Cardiac muscle cell (in vitro differentiated cells and primary cell): Measurements from ENCODE around the gene MGLL. TPM values are rescaled to one million over a fixed set of nuclear protein-coding genes. Genes with fewer than 3 reads are reported as not detected.

Source experiments
- DNase-seq, 2 donors: peaks; one replicate each; pipeline versions ENCODE4 v3.0.0 to v3.0.0-alpha.2; 2010 to 2017; ENCODE audit warnings: low read depth in 1 of 2, low spot score in 1 of 2
- H3K27ac ChIP-seq: fragments of 200-600 bp; sonication (generic); 2 replicates; pipeline ENCODE4 v1.5.1; 2016
- H3K27me3 ChIP-seq: fragments of 200-600 bp; sonication (generic); 2 replicates; pipeline ENCODE4 v1.6.0; 2016; ENCODE audit warnings: control low read depth
- H3K36me3 ChIP-seq: fragments of 200-600 bp; sonication (generic); 2 replicates; pipeline ENCODE4 v1.5.1; 2016; ENCODE audit warnings: control low read depth
- H3K4me1 ChIP-seq: fragments of 200-600 bp; sonication (generic); 2 replicates; pipeline ENCODE4 v1.8.1; 2017; ENCODE audit warnings: low read depth, mild to moderate bottlenecking, mixed run types
- H3K4me3 ChIP-seq: fragments of 200-600 bp; sonication (generic); 2 replicates; pipeline ENCODE4 v1.5.1; 2016; ENCODE audit warnings: mild to moderate bottlenecking
- H3K9me3 ChIP-seq: fragments of 200-600 bp; sonication (generic); 2 replicates; pipeline ENCODE4 v1.5.1; 2017; ENCODE audit warnings: low read depth, mild to moderate bottlenecking, control low read depth
- polyA plus RNA-seq: library from polyadenylated mRNA; unstranded; fragments of >200 nt; fragmentation: Nextera tagmentation; extraction: Ambion mirVana; gene quantifications from 2 replicates; pipeline ENCODE4 v1.2.1, GENCODE V29; 2016
- total RNA-seq: library from RNA; depleted of rRNA; stranded (reverse); fragments of >200 nt; gene quantifications from 2 replicates; pipeline ENCODE4 v1.2.3, GENCODE V29; 2016
- TF ChIP-seq, protein P1 (sequence below): IDR thresholded peaks from 2 replicates; pipeline ENCODE4 v1.5.1; 2012; ENCODE audit warnings: low read depth, mild to moderate bottlenecking, low read length

MGLL gene
- total and polyA plus RNA-seq, 2 experiments from 2014 or later: 1.0 TPM

DNA sequence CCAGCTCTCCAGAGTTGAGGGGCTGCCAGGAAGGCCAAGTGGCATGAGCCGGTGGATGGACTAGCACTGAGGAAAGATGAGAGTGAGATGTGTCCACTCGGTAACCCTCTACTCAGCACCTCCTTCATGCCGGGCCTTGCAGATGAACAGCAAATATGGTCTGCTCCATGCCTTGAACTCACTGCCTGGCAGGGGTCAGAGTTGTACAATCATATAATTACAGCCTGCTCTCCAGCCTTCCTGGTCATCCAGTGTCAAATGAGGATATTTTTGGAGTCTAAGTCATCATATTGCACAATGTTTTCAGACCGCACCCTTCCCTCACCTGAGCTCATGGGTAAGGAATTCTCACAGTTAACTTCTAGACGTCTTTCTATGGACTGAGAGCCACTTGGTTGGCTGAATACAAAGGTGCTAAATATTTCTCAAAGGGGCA, 4.9 kb downstream of the MGLL start:
- Histone ChIP-seq H3K4me3 (no peak overlapping the region), H3K27ac (no peak overlapping the region), H3K36me3 (no peaks in the 10 kb centered on the region), H3K4me1 (no peaks in the 10 kb centered on the region), H3K9me3 (no peaks in the 10 kb centered on the region), H3K27me3 (peaks cover 27% of the 10 kb centered on the region)
- DNase-seq: peak in 1 of 2 donors; percentile 28
- TF ChIP-seq, protein P1, sequence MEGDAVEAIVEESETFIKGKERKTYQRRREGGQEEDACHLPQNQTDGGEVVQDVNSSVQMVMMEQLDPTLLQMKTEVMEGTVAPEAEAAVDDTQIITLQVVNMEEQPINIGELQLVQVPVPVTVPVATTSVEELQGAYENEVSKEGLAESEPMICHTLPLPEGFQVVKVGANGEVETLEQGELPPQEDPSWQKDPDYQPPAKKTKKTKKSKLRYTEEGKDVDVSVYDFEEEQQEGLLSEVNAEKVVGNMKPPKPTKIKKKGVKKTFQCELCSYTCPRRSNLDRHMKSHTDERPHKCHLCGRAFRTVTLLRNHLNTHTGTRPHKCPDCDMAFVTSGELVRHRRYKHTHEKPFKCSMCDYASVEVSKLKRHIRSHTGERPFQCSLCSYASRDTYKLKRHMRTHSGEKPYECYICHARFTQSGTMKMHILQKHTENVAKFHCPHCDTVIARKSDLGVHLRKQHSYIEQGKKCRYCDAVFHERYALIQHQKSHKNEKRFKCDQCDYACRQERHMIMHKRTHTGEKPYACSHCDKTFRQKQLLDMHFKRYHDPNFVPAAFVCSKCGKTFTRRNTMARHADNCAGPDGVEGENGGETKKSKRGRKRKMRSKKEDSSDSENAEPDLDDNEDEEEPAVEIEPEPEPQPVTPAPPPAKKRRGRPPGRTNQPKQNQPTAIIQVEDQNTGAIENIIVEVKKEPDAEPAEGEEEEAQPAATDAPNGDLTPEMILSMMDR: no peak

DNA sequence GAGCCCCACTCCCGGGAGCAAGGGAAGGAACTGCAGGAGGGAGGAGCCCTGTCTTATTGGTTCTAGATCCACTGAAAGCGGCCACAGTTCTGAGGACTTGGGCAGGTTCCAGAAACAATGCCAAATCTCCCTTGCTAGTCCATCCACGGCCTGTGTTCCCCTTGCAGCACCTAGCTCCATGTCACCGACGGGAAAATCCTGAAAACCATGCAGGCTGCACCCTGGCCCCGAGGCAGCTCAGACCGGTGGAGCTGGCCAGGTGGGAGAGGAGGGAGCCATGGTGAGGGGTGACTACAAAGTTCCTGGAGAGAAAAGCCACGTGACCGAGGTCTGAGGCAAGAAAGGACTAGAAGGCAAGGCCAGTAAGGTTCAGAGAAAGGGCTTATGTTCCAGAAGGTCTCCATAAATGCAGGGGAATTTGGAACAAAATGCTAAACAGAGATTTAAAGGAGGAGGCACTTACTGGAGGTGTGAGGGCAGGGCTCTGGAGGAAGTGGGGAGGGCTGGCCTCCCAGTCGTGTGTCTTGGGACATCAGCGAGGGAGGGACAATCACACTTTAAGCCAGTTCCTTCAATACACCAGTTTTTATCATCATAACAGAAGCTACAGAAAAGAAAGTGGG, 5.4 kb downstream of the MGLL start:
- H3K36me3 ChIP-seq: no peaks in the 10 kb centered on the region
- H3K4me3 ChIP-seq: no peak overlapping the region
- no peaks in the 10 kb centered on the region for H3K4me1 ChIP-seq
- DNase-seq: no peak
- H3K27me3 ChIP-seq: peaks cover 22% of the 10 kb centered on the region
- no peaks in the 10 kb centered on the region for H3K9me3 ChIP-seq
- TF ChIP-seq, protein P1: no peak
- no peak overlapping the region for H3K27ac ChIP-seq

DNA sequence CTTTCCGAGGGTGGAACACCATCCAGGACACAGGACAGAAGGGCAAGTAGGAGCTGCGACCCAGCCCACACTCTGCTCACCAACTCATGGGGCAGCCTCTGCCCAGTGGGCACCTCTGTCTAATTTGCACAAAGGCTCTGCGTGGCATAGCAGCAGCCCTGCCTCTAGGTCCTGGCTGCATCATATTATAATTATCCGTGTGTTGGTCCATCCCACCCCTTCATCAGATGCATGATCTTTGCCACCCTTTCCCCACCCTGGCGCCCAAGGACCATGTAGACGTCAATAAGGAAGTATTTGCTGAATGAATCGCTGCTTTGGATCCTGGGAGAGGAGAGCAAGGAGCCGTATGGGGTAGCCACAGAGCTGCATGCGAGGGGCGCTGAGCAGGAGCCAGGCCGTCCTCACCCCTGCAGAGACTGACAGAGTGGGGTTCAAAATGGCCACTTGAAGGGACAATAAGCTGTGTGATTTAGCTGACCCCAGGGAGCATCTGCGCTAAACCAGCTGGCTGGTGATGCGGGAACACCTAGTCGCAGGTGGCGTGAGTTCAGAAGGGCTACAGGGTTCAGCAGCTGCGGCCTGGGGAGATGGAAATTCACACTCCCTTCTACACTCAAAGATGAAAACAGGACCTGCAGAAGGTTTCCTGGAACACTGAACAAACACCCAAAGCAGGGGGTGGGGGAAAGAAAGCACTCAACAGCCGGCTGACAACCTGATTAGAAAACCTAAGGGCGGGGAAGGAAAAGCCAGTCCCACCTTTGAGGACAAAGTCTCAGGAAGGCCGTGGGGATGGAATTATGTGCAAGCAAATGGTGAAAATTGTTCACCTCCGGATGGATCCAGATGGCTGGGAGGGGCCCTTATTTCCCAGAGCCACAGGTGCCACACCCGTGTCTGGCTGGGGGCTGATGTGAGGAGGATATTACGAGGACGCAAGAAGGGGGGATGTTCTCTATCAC, 6.4 kb downstream of the MGLL start:
- Histone ChIP-seq H3K27me3 (peaks cover 12% of the 10 kb centered on the region), H3K27ac (no peak overlapping the region), H3K36me3 (no peaks in the 10 kb centered on the region), H3K4me1 (no peaks in the 10 kb centered on the region), H3K9me3 (no peaks in the 10 kb centered on the region), H3K4me3 (no peak overlapping the region)
- no peak for DNase-seq
- TF ChIP-seq, protein P1: no peak

DNA sequence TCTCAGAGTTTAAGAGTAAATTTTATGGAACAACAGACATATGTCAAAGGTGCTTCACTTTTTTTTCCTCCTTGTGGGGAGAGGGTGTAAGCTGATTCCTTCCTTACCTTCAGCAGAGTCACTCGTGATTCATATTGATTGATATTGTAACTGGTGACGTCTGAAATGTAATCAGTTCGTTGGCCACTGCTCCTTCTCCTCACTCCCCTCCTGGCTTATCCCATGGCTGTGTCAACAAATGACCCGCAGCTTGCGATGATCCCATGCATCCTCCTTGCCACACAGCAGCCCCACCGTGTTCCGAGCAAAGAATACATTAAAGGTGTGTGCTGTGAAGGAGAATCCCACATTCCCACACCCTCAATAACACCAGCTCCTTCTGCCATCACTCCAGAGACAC, 7.3 kb downstream of the MGLL start:
- no peak for DNase-seq
- H3K36me3 ChIP-seq: no peaks in the 10 kb centered on the region
- no peaks in the 10 kb centered on the region for H3K9me3 ChIP-seq
- H3K4me1 ChIP-seq: no peaks in the 10 kb centered on the region
- H3K4me3 ChIP-seq: no peak overlapping the region
- H3K27me3 ChIP-seq: peaks cover 3% of the 10 kb centered on the region
- TF ChIP-seq, protein P1: no peak
- no peak overlapping the region for H3K27ac ChIP-seq

DNA sequence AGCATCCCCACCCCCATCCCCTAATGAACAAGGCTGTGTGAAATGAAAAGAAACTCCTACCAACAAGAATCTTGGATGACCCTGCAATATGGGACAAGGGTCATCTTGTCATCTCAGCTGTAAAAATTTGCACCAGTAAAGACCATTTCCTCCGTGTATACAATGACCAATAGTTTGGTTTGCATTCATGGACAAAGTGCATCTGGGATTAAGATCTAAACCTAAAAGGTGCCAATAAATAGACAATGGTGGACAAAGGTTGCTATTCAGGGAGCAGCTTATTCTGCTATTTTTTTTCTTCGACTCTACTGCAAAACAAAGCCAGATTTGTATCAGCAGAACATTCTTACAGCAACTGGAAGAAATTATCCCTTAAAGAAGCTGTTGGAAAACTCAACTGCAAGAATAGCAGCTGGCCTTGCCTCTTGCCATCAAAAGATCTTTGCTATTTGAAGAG, 8.0 kb downstream of the MGLL start:
- Histone ChIP-seq H3K27me3 (no peaks in the 10 kb centered on the region), H3K27ac (no peak overlapping the region), H3K4me3 (no peak overlapping the region), H3K9me3 (no peaks in the 10 kb centered on the region), H3K4me1 (no peaks in the 10 kb centered on the region), H3K36me3 (no peaks in the 10 kb centered on the region)
- no peak for DNase-seq
- TF ChIP-seq, protein P1: no peak
